AG09319 (cell line): ENCODE data around the gene MLLT1.

Experiments
- DNase-seq: peaks from one replicate; pipeline ENCODE4 v3.0.0-alpha.2; 2010; ENCODE audit warnings: low read depth; ENCODE audit errors: extremely low read depth
- CTCF ChIP-seq: IDR thresholded peaks from 2 replicates; pipeline ENCODE4 v1.5.1; 2011; ENCODE audit warnings: low read depth, mild to moderate bottlenecking, inconsistent platforms, low read length, moderate library complexity

MLLT1 gene

DNA sequence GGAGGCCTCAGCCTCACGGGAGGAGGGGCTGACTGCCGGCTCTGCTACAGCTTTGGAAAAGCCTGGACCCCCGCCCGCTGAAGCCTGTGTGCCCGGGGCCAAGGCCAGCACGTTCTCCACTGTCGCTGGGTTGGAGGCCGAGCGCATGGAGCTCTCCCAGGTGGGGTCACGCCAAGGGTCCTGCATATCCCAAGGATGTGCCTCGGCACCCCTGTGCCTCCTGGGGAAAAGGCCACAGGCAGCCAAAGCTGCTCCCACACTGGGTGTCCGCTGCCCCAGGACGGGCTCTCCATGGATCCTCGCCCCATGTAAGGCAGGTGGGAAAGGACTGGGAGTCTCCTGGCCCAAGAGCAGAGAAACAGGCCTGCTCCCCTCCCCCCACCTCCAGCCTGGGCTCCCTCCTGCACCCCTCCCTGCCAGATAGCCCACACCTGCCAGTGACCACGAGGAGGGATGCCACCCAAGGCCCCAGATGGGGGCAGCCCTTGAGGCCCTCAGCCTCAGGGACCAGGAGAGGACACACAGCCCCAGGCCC, 64.0 kb downstream of the MLLT1 start:
- DNase-seq = no peak
- TF ChIP-seq CTCF = no peak

DNA sequence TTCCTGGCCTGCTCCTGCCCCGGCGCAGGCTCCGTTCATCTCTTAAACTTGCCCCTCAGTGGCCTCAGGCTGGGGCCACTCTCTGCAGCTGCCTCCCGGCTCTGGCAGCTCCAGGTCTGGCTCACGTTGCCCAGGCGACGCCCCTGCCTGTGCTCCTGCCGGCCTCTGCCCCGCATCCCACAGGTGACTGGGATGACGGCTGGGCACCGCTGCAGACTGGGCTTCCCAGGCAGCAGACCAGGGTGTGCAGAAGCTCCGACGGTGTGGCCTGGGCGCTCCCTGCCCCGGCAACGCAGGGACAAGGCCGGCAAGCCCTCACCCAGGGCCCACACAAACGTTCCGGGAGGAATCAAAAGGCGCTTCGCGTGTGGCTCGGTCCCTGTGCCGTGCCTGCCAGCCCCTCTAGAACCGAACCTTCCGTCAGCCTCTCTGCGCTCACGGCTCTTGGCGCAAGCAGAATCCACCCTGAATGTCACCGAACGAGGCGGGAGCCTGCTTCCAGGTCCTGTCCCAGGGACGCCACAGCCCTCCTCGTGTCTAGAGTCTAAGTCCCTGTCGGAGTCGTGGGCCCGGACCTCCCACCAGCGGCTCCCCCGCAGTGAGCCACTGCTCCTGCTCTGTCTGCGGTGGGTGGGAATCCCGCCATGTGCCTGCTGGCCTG, 64.8 kb downstream of the MLLT1 start:
- DNase-seq = no peak
- no peak for TF ChIP-seq CTCF

DNA sequence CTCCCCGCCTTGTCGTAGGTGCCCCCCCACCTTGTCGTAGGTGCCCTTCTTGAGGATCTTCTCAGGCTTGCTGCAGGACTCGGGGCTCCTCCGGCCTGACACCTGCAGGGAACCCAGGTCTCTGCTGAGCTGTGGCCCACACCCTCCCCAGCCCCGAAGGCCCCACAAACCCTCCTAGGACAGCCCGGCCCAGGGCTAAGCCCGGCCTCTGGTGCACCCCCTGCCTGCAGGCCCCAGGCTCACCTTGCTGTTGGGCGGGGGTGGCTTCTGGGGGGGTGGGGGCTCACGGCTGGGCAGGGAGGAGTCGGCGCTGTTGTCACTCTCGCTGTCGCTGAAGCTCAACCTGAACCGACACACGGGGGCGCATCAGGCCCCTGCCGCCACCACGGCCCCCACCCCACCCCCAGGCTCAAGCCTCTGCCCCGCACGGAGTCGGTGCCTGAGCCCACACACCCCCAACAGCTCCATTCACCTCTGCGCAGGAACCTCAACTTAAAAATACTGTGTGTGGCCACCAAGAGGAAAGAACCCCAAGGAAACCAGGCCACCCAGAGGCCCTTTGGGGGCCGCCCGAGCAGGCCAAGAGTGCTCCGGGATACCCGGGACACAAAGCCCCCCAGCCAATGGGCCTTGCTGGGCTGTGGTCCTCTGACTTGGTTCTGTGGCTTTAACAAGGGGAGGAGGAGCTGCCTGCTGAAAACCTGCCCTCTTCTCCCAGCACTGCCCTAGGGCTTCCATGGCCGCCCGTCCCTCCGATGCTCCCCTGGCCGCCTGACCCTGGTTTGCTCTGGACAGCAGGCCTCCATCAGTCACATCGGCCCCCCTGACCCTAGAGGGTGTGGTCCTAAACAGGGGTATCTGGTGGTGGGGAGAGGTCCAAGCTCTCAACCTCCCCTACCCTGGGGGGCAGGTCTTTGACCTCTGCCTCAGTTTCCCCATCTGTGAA, 65.8 kb downstream of the MLLT1 start:
- TF ChIP-seq CTCF = no peak
- no peak for DNase-seq

GRCh38 chr19:6213266-6213595, 66.5 kb downstream of the MLLT1 start:
- TF ChIP-seq CTCF = no peak
- no peak for DNase-seq

DNA sequence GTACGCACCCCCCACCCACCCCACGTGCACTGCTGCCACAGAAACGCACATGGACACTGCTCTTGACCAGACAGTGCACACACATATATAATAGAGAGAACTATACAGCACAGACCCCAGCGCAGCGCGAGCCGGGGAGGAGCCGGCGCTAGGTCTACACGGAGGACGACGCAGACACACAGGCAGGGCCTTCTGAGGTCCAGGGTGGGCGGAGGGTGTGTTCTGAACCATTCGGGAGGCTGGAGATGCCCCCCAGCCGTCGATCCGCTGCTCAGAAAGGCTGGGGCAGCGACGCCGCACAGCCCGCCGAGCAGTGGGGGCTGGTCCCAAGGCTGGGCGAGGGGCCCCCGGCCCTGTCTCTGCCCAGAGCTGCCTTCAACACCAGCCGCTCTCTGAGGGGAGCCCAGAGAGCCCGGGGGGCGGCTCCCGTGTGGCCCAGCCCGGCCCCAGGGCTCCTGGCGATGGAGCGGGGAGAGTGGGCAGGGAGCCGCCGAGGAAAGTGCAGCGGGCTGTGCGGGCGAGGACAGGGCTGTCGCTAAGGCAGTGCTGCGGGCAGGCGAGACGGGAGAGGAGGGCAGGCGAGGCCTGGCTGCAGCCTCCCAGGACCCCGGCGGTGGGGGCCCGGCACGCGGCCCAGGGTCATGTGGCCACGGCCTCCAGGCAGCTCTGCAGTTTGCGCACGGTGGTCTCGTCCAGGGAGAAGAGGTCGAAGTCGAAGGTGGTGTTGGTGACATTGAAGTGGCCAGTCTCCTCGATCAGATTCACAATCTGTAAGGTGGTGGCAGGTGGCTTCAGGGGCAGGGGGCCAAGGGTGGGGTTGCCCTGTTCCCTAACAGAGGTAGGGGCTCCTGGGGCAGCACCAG, 67.1 kb downstream of the MLLT1 start:
- no peak for TF ChIP-seq CTCF
- DNase-seq = no peak

- no peak for TF ChIP-seq CTCF
- DNase-seq = no peak
These were observed 68.0 kb downstream of the MLLT1 start for GRCh38 chr19:6211632-6212402.
